ENCODE data around the gene CRACR2B. TPM values are rescaled to one million over a fixed set of nuclear protein-coding genes. Genes with fewer than 3 reads are reported as not detected.

CRACR2B gene
- total and polyA plus RNA-seq, 3 experiments from 2014 or later = 2.4 to 3.6 TPM; not detected in 1

GRCh38 chr11:864898-865297 lies 37.2 kb downstream of the CRACR2B start:
- CTCF ChIA-PET = no interaction called here
- POLR2A ChIA-PET = no interaction called here
- H3K4me1 Mint-ChIP-seq = no peaks in the 10 kb centered on the region

GRCh38 chr11:865462-866430 lies 38.0 kb downstream of the CRACR2B start:
- Histone ChIP-seq H3K27me3 (ENCODE audit: insufficient read depth, low read length, poor library complexity, severe bottlenecking) (no peaks in the 10 kb centered on the region), H3K4me3 (ENCODE audit: low read length) (no peak overlapping the region), H3K36me3 (ENCODE audit: insufficient read depth, low read length) (no peaks in the 10 kb centered on the region), H3K27ac (ENCODE audit: low read depth, low read length) (no peak overlapping the region), H3K4me1 (ENCODE audit: insufficient read depth, low read length) (no peaks in the 10 kb centered on the region), H3K9me3 (ENCODE audit: low read length) (no peaks in the 10 kb centered on the region)
- Mint-ChIP-seq H3K4me1 (no peaks in the 10 kb centered on the region), H3K27me3 (no peaks in the 10 kb centered on the region), H3K9me3 (no peaks in the 10 kb centered on the region), H3K4me3 (no peak overlapping the region), H3K27ac (no peak overlapping the region), H3K36me3 (peaks cover 0 to 4% (median 0%) of the 10 kb centered on the region in 3 donors)
- ChIA-PET POLR2A (no interaction called here), CTCF (no interaction called here)
- no peak for DNase-seq

More at GRCh38 chr11:864898-865297, 37.2 kb downstream of the CRACR2B start:
- peaks cover 0 to 4% (median 0%) of the 10 kb centered on the region in 3 donors for H3K36me3 Mint-ChIP-seq
- no peak overlapping the region for H3K4me3 Mint-ChIP-seq
- H3K9me3 Mint-ChIP-seq = no peaks in the 10 kb centered on the region
- no peak overlapping the region for H3K27ac ChIP-seq (ENCODE audit: low read depth, low read length)
- H3K4me1 ChIP-seq (ENCODE audit: insufficient read depth, low read length) = no peaks in the 10 kb centered on the region
- DNase-seq = no peak
- no peaks in the 10 kb centered on the region for H3K36me3 ChIP-seq (ENCODE audit: insufficient read depth, low read length)
- no peaks in the 10 kb centered on the region for H3K27me3 ChIP-seq (ENCODE audit: insufficient read depth, low read length, poor library complexity, severe bottlenecking)
- no peaks in the 10 kb centered on the region for H3K9me3 ChIP-seq (ENCODE audit: low read length)
- peak overlapping the region in 1 of 8 donors; percentile 46 for H3K27ac Mint-ChIP-seq
- H3K4me3 ChIP-seq (ENCODE audit: low read length) = no peak overlapping the region
- H3K27me3 Mint-ChIP-seq = no peaks in the 10 kb centered on the region

GRCh38 chr11:866481-866880 lies 38.8 kb downstream of the CRACR2B start:
- CTCF ChIA-PET = no interaction called here
- POLR2A ChIA-PET = no interaction called here
- H3K27ac ChIP-seq (ENCODE audit: low read depth, low read length) = no peak overlapping the region

GRCh38 chr11:867856-868358 lies 40.2 kb downstream of the CRACR2B start:
- H3K4me1 Mint-ChIP-seq = no peaks in the 10 kb centered on the region
- no peaks in the 10 kb centered on the region for H3K9me3 Mint-ChIP-seq
- CTCF ChIA-PET = interaction anchor here (1.0 kb wide), 1 partner anchor 19 kb away, joined by 4 read pairs; no protein-coding TSS in a partner anchor
- H3K4me3 Mint-ChIP-seq = no peak overlapping the region
- H3K27me3 Mint-ChIP-seq = no peaks in the 10 kb centered on the region
- H3K27me3 ChIP-seq (ENCODE audit: insufficient read depth, low read length, poor library complexity, severe bottlenecking) = no peaks in the 10 kb centered on the region
- H3K9me3 ChIP-seq (ENCODE audit: low read length) = no peaks in the 10 kb centered on the region
- H3K4me1 ChIP-seq (ENCODE audit: insufficient read depth, low read length) = no peaks in the 10 kb centered on the region
- H3K27ac ChIP-seq (ENCODE audit: low read depth, low read length) = no peak overlapping the region
- no peak overlapping the region for H3K27ac Mint-ChIP-seq
- H3K4me3 ChIP-seq (ENCODE audit: low read length) = no peak overlapping the region
- DNase-seq = no peak
- no peaks in the 10 kb centered on the region for H3K36me3 ChIP-seq (ENCODE audit: insufficient read depth, low read length)
- POLR2A ChIA-PET = no interaction called here
- peaks cover 0 to 4% (median 0%) of the 10 kb centered on the region in 3 donors for H3K36me3 Mint-ChIP-seq

More at GRCh38 chr11:866481-866880, 38.8 kb downstream of the CRACR2B start:
- H3K9me3 ChIP-seq (ENCODE audit: low read length) = no peaks in the 10 kb centered on the region
- H3K27ac Mint-ChIP-seq = no peak overlapping the region
- H3K4me1 Mint-ChIP-seq = no peaks in the 10 kb centered on the region
- H3K4me3 ChIP-seq (ENCODE audit: low read length) = no peak overlapping the region
- H3K36me3 ChIP-seq (ENCODE audit: insufficient read depth, low read length) = no peaks in the 10 kb centered on the region
- no peak overlapping the region for H3K4me3 Mint-ChIP-seq
- H3K4me1 ChIP-seq (ENCODE audit: insufficient read depth, low read length) = no peaks in the 10 kb centered on the region
- H3K27me3 ChIP-seq (ENCODE audit: insufficient read depth, low read length, poor library complexity, severe bottlenecking) = no peaks in the 10 kb centered on the region
- peaks cover 0 to 4% (median 0%) of the 10 kb centered on the region in 3 donors for H3K36me3 Mint-ChIP-seq
- H3K9me3 Mint-ChIP-seq = no peaks in the 10 kb centered on the region
- no peak for DNase-seq
- no peaks in the 10 kb centered on the region for H3K27me3 Mint-ChIP-seq

- Mint-ChIP-seq H3K27ac (no peak overlapping the region), H3K4me1 (no peaks in the 10 kb centered on the region)
- H3K4me3 ChIP-seq (ENCODE audit: low read length) = no peak overlapping the region
Observed at GRCh38 chr11:868394-868793, 40.7 kb downstream of the CRACR2B start.

GRCh38 chr11:868802-869201 lies 41.1 kb downstream of the CRACR2B start:
- no peaks in the 10 kb centered on the region for H3K27me3 ChIP-seq (ENCODE audit: insufficient read depth, low read length, poor library complexity, severe bottlenecking)
- H3K9me3 Mint-ChIP-seq = no peaks in the 10 kb centered on the region
- no peaks in the 10 kb centered on the region for H3K4me1 ChIP-seq (ENCODE audit: insufficient read depth, low read length)
- H3K4me3 Mint-ChIP-seq = no peak overlapping the region
- POLR2A ChIA-PET = no interaction called here
- H3K4me1 Mint-ChIP-seq = no peaks in the 10 kb centered on the region
- H3K4me3 ChIP-seq (ENCODE audit: low read length) = no peak overlapping the region
- H3K36me3 ChIP-seq (ENCODE audit: insufficient read depth, low read length) = no peaks in the 10 kb centered on the region
- peaks cover 0 to 8% (median 2%) of the 10 kb centered on the region in 3 donors for H3K36me3 Mint-ChIP-seq
- no peaks in the 10 kb centered on the region for H3K9me3 ChIP-seq (ENCODE audit: low read length)
- CTCF ChIA-PET = no interaction called here
- DNase-seq = no peak
- H3K27me3 Mint-ChIP-seq = no peaks in the 10 kb centered on the region
- no peak overlapping the region for H3K27ac ChIP-seq (ENCODE audit: low read depth, low read length)
- no peak overlapping the region for H3K27ac Mint-ChIP-seq

More at GRCh38 chr11:868394-868793, 40.7 kb downstream of the CRACR2B start:
- Histone ChIP-seq H3K9me3 (ENCODE audit: low read length) (no peaks in the 10 kb centered on the region), H3K36me3 (ENCODE audit: insufficient read depth, low read length) (no peaks in the 10 kb centered on the region), H3K27ac (ENCODE audit: low read depth, low read length) (no peak overlapping the region), H3K4me1 (ENCODE audit: insufficient read depth, low read length) (no peaks in the 10 kb centered on the region), H3K27me3 (ENCODE audit: insufficient read depth, low read length, poor library complexity, severe bottlenecking) (no peaks in the 10 kb centered on the region)
- H3K27me3 Mint-ChIP-seq = no peaks in the 10 kb centered on the region
- no peak for DNase-seq
- no peaks in the 10 kb centered on the region for H3K9me3 Mint-ChIP-seq
- H3K36me3 Mint-ChIP-seq = peaks cover 0 to 4% (median 0%) of the 10 kb centered on the region in 3 donors
- H3K4me3 Mint-ChIP-seq = no peak overlapping the region
- ChIA-PET CTCF (interaction anchor here (1.0 kb wide), 1 partner anchor 20 kb away, joined by 4 read pairs; no protein-coding TSS in a partner anchor), POLR2A (no interaction called here)

- no peaks in the 10 kb centered on the region for H3K4me1 Mint-ChIP-seq
- H3K36me3 Mint-ChIP-seq = peaks cover 0 to 10% (median 3%) of the 10 kb centered on the region in 3 donors
- no peaks in the 10 kb centered on the region for H3K27me3 ChIP-seq (ENCODE audit: insufficient read depth, low read length, poor library complexity, severe bottlenecking)
- no peaks in the 10 kb centered on the region for H3K4me1 ChIP-seq (ENCODE audit: insufficient read depth, low read length)
- H3K27me3 Mint-ChIP-seq = no peaks in the 10 kb centered on the region
- ChIA-PET POLR2A (no interaction called here), CTCF (no interaction called here)
- no peaks in the 10 kb centered on the region for H3K36me3 ChIP-seq (ENCODE audit: insufficient read depth, low read length)
- no peak overlapping the region for H3K4me3 ChIP-seq (ENCODE audit: low read length)
- H3K9me3 Mint-ChIP-seq = no peaks in the 10 kb centered on the region
- no peak for DNase-seq
- no peaks in the 10 kb centered on the region for H3K9me3 ChIP-seq (ENCODE audit: low read length)
- no peak overlapping the region for H3K4me3 Mint-ChIP-seq
- H3K27ac Mint-ChIP-seq = no peak overlapping the region
- H3K27ac ChIP-seq (ENCODE audit: low read depth, low read length) = no peak overlapping the region
Observed at GRCh38 chr11:869399-870126, 41.8 kb downstream of the CRACR2B start.

GRCh38 chr11:870127-870413 lies 42.4 kb downstream of the CRACR2B start:
- POLR2A ChIA-PET = no interaction called here
- Mint-ChIP-seq H3K4me3 (no peak overlapping the region), H3K4me1 (no peaks in the 10 kb centered on the region), H3K36me3 (peaks cover 0 to 12% (median 3%) of the 10 kb centered on the region in 3 donors), H3K27me3 (no peaks in the 10 kb centered on the region), H3K27ac (no peak overlapping the region), H3K9me3 (no peaks in the 10 kb centered on the region)
- no peaks in the 10 kb centered on the region for H3K27me3 ChIP-seq (ENCODE audit: insufficient read depth, low read length, poor library complexity, severe bottlenecking)
- H3K36me3 ChIP-seq (ENCODE audit: insufficient read depth, low read length) = no peaks in the 10 kb centered on the region
- CTCF ChIA-PET = no interaction called here
- H3K4me1 ChIP-seq (ENCODE audit: insufficient read depth, low read length) = no peaks in the 10 kb centered on the region
- H3K9me3 ChIP-seq (ENCODE audit: low read length) = no peaks in the 10 kb centered on the region
- no peak overlapping the region for H3K4me3 ChIP-seq (ENCODE audit: low read length)
- no peak overlapping the region for H3K27ac ChIP-seq (ENCODE audit: low read depth, low read length)
- DNase-seq = no peak
